Thymus (tissue), 11 donors: ENCODE measurements around the gene VPS8. TPM values are rescaled to one million over a fixed set of nuclear protein-coding genes. Genes with fewer than 3 reads are reported as not detected.
"Not testable (repeated sequence)": the region's sequence is repeated elsewhere in the genome, so short reads cannot be mapped to it uniquely, and the experiment has no call there.

Experiments used
- DNase-seq, 9 donors: peaks; one replicate each; pipeline ENCODE4 v3.0.0-alpha.2; 2013; ENCODE audit warnings: low spot score in 9 of 9, low read depth in 6 of 9, missing footprints in 1 of 9
- H3K27ac ChIP-seq, 2 donors: one replicate each; pipeline ENCODE4 v1.5.1; 2013; ENCODE audit warnings: control low read depth in 1 of 2, low read depth in 1 of 2, low read length in 1 of 2, mild to moderate bottlenecking in 1 of 2, moderate library complexity in 1 of 2
- H3K27me3 ChIP-seq, 2 donors: one replicate each; pipeline ENCODE4 v1.5.1; 2013; ENCODE audit warnings: low read length in 1 of 2; ENCODE audit not compliant: control insufficient read depth in 2 of 2, insufficient read depth in 1 of 2
- H3K36me3 ChIP-seq, 2 donors: one replicate each; pipeline ENCODE4 v1.5.1; 2013; ENCODE audit warnings: low read length in 1 of 2, mild to moderate bottlenecking in 1 of 2, moderate library complexity in 1 of 2; ENCODE audit not compliant: control insufficient read depth in 2 of 2, insufficient read depth in 2 of 2
- H3K4me1 ChIP-seq, 2 donors: one replicate each; pipeline ENCODE4 v1.5.1; 2013; ENCODE audit warnings: low read length in 2 of 2; ENCODE audit not compliant: control insufficient read depth in 2 of 2, insufficient read depth in 2 of 2
- H3K4me3 ChIP-seq, 2 donors: one replicate each; pipeline ENCODE4 v1.5.1; 2013; ENCODE audit warnings: low read length in 2 of 2, control low read depth in 1 of 2, mild to moderate bottlenecking in 1 of 2
- H3K9me3 ChIP-seq, 2 donors: one replicate each; pipeline ENCODE4 v1.5.1; 2013; ENCODE audit warnings: low read length in 1 of 2, mild to moderate bottlenecking in 1 of 2; ENCODE audit not compliant: control insufficient read depth in 2 of 2, insufficient read depth in 1 of 2
- WGBS: extraction: QIAGEN DNeasy Blood & Tissue Kit; methylation state at CpG from one replicate; pipeline ENCODE4 v1.1.7; 2013; 5-methylcytosine and 5-hydroxymethylcytosine counted together
- polyA plus RNA-seq: library from polyadenylated mRNA; stranded (reverse); fragments of 200-250 nt; gene quantifications from one replicate; pipeline ENCODE4 v1.2.3, GENCODE V29; 2013
- total RNA-seq: library from RNA; stranded (reverse); fragments of 120-200 nt; gene quantifications from one replicate; pipeline ENCODE4 v1.2.4, GENCODE V29; 2013
- donor health status: healthy.

The VPS8 gene
- total and polyA plus RNA-seq, 2 donors: 20.1 to 36.1 TPM

DNA sequence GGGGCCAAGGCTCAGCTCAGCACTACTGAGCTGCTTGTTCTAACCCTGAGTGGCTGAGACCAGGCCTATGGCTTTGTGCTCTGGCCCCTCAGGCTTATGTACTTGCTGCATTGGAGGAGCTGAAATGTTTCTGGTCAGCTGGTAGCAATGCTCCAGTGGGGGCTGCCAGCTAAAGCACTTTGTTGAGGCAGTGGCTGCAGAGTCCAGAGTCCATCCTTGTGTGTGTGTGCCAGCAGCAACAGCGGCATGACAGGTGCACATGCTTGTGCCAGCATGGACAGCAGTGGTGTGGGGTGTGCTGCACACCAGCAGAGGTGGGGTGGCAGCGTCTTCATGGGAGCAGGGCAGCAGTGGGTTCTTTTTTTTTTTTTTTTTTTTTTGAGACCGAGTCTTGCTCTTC is 169.1 kb downstream of the VPS8 start:
- WGBS: 99% methylated on average over 3 of the region's 3 CpGs
- Histone ChIP-seq H3K9me3 (no peaks in the 10 kb centered on the region), H3K36me3 (peaks cover 0 to 7% of the 10 kb centered on the region in 2 donors), H3K27me3 (no peaks in the 10 kb centered on the region), H3K27ac (no peak overlapping the region), H3K4me1 (no peaks in the 10 kb centered on the region), H3K4me3 (no peak overlapping the region)
- no peak for DNase-seq

DNA sequence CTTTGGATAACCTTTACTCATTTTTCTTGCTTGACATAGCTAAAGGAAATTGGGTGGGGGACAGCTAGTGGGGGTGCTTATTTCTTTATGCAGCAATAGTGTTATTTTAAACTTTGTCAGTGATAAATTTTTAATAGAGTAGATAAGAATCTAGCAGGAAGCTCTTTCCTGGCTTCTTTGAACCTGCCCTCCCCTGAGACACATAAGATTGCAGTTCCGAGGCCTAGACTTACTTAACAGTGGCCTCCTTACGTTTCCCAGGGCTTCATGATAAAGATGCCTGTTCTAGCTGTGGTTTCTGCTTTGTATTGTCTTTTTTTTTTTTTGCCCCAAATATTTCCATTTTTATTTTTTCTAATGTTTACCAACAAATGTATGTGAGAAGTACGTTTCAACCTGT is 170.1 kb downstream of the VPS8 start:
- no peaks in the 10 kb centered on the region for H3K9me3 ChIP-seq
- no peaks in the 10 kb centered on the region for H3K27me3 ChIP-seq
- H3K27ac ChIP-seq: no peak overlapping the region
- whole genome bisulfite sequencing: 58% methylated on average over 3 of the region's 3 CpGs
- no peaks in the 10 kb centered on the region for H3K4me1 ChIP-seq
- DNase-seq: no peak
- peaks cover 0 to 12% of the 10 kb centered on the region in 2 donors for H3K36me3 ChIP-seq
- H3K4me3 ChIP-seq: no peak overlapping the region

DNA sequence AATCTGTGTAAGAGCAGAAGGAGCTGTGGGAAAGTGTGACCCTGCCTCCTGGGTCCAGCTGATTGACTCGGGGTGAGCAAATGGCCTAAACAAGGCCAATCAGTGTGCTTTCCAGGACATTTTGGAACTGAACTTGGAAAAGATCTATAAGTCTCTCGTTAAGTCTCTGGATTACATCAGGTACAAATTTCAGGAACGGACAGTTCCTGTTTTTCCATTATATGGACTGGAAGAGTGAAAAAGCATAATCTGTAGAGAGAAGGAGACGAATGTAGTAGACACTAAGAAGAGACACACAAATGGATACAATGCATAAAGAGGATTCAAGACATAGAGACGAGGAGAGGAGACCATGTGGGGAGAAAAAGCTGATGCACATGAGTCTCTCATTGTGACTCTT is 173.6 kb downstream of the VPS8 start:
- Histone ChIP-seq H3K36me3 (peaks cover 0 to 12% of the 10 kb centered on the region in 2 donors), H3K9me3 (no peaks in the 10 kb centered on the region), H3K27ac (no peak overlapping the region), H3K4me1 (no peaks in the 10 kb centered on the region), H3K4me3 (no peak overlapping the region), H3K27me3 (no peaks in the 10 kb centered on the region)
- WGBS: 96% methylated on average over 5 of the region's 5 CpGs
- DNase-seq: no peak

DNA sequence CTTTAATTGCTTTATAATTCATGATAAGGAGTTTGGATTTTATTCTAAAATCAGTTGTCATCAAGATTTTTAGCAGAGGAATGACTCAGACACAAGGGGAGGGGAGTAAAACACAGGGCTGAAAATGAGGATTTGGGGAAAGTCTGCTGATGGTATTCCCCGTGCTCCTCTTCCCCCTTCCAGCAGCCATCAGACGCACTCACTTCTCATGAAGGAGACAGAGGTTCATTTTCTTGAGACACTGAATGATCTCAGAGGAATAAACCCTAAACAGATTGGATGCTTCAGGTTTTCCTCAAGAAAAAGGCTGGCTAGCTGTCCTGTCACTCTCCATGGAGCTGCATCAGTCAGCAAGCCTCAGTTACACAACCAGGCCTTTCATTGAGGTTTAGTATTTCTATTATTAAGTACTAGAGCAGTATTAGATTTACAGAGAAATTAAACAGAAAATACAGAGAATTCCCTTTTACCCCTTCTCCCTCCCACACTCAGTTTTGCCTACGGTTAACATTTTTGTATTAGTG is 174.5 kb downstream of the VPS8 start:
- Histone ChIP-seq H3K9me3 (no peaks in the 10 kb centered on the region), H3K36me3 (peaks cover 0 to 12% of the 10 kb centered on the region in 2 donors), H3K27ac (no peak overlapping the region), H3K4me1 (no peaks in the 10 kb centered on the region), H3K27me3 (no peaks in the 10 kb centered on the region), H3K4me3 (no peak overlapping the region)
- no peak for DNase-seq
- 96% methylated on average over 3 of the region's 3 CpGs for WGBS

DNA sequence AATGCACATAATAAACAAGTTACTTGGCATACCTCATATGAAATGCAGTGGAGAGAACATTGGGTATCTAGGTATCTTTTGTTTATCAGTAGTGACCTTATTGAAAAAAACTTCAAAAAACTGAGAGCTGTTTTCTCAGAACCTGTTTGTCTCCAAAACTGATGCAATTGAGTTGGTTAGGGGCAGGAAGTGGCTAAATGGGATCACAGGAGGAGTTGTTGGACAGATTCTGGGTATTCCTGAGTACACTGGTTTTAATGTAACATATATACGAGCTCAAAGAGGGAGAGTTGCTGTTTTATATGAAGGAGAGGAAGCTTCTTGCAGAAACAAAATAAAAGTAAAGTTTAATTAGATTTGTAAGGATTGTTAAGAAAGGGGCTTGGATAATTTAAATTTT is 181.4 kb downstream of the VPS8 start:
- WGBS: 98% methylated on average over 1 of the region's 1 CpG
- Histone ChIP-seq H3K9me3 (no peaks in the 10 kb centered on the region), H3K27me3 (no peaks in the 10 kb centered on the region), H3K4me3 (no peak overlapping the region), H3K36me3 (peaks cover 14 to 16% of the 10 kb centered on the region in 2 donors), H3K27ac (no peak overlapping the region), H3K4me1 (no peaks in the 10 kb centered on the region)
- DNase-seq: no peak

DNA sequence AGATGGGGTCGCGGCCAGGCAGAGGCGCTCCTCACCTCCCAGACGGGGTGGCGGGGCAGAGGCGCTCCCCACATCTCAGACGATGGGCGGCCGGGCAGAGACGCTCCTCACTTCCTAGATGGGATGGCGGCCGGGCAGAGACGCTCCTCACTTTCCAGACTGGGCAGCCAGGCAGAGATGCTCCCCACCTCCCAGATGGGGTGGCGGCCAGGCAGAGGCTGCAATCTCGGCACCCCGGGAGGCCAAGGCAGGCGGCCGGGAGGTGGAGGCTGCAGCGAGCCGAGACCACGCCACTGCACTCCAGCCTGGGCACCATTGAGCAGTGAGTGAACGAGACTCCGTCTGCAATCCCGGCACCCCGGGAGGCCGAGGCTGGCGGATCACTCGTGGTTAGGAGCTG is 191.9 kb downstream of the VPS8 start:
- not testable (repeated sequence) for DNase-seq

DNA sequence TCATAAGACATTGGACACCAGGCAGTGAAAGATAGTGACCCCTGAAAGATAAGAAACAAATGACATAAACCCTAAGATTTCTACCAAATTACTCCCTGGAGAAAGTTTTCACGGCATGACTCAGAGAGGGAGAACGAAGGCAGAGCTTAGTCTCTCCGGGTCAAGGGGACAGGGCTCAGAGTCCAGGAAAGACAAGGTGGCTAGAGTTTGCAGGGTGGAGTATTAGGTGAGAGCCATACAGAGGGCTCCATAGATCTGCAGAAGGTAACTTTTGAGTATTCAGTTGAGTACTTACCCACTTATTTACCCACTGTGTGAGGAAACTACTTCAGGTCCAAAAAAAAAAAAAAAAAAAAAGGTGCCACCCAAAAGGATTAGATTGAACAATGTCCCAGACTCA is 197.7 kb downstream of the VPS8 start:
- H3K4me3 ChIP-seq: no peak overlapping the region
- no peak for DNase-seq
- H3K27ac ChIP-seq: no peak overlapping the region
- H3K9me3 ChIP-seq: no peaks in the 10 kb centered on the region
- no peaks in the 10 kb centered on the region for H3K4me1 ChIP-seq
- over 99% methylated on average over 3 of the region's 3 CpGs for WGBS
- H3K36me3 ChIP-seq: no peaks in the 10 kb centered on the region
- H3K27me3 ChIP-seq: no peaks in the 10 kb centered on the region

More for the DNA sequence above, 191.9 kb downstream of the VPS8 start:
- H3K9me3 ChIP-seq, H3K4me3 ChIP-seq, H3K27me3 ChIP-seq, H3K4me1 ChIP-seq, H3K27ac ChIP-seq: not testable (repeated sequence)
- 97% methylated on average over 26 of the region's 28 CpGs for WGBS
- H3K36me3 ChIP-seq: peaks cover 6 to 13% of the 10 kb centered on the region in 2 donors

DNA sequence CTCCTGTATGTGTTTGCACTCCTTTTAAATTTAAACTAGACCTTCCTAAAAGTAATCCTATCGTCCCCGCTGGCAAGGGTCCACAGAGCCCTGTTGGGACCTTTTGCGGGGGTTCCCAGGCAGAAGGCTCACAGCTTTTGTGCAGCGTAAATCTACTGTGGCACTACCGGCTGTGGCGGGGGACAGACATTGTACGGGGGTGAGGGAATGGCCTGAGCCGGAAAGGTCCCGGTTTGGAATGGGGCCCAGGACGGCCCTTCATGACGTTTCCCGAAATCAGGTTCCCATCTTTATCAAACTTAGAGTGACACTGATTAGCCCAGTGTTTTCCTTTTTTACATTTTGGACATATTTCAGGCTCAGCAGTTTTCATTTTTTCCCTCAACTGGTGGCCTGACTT is 205.6 kb downstream of the VPS8 start:
- not testable (repeated sequence) for H3K4me1 ChIP-seq, H3K4me3 ChIP-seq, H3K36me3 ChIP-seq, H3K27ac ChIP-seq, H3K9me3 ChIP-seq, H3K27me3 ChIP-seq, DNase-seq
- 97% methylated on average over 12 of the region's 12 CpGs for WGBS

DNA sequence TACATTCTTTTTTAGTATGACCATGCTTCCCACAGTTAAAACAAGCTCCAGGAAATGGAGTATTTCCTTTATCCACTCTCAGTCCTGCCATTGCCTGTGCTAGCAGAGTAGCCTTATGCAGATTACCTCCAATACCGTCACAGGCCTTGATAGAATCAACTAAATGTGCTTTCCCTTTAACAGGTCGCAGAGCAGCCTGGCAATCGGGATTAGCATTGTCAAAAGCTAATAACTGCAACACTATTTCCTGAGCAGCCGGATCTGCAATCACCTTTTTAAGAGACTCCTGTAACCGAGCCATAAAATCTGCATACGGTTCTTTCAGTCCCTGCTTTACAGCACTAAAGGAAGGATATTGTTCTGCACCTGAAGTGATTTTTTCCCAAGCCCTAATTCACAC is 206.0 kb downstream of the VPS8 start:
- not testable (repeated sequence) for H3K4me3 ChIP-seq, H3K4me1 ChIP-seq, DNase-seq, H3K9me3 ChIP-seq, H3K36me3 ChIP-seq, H3K27me3 ChIP-seq, H3K27ac ChIP-seq
- WGBS: 97% methylated on average over 6 of the region's 6 CpGs

DNA sequence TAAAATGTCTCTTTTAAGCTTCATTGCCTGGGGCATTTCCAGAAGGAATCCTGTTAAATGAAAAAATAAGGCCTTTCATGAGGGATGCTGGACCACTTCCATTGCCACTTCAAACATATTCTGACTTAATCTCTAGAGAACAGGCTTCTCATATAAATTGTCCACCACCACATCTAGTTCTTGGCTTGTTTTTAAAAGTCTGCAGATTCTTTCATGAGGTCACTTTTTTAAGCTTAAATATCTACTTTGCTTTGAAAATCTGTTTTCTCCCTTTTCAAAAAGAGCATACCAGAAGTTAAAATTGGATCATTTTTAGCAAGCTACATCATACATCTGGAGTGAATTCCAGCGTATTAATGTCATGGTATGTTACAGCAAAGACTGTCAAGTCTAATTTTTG is 209.3 kb downstream of the VPS8 start:
- Histone ChIP-seq H3K27me3 (no peaks in the 10 kb centered on the region), H3K9me3 (peaks cover 0 to 4% of the 10 kb centered on the region in 2 donors), H3K36me3 (no peaks in the 10 kb centered on the region), H3K4me1 (no peaks in the 10 kb centered on the region), H3K27ac (no peak overlapping the region), H3K4me3 (no peak overlapping the region)
- DNase-seq: no peak
- WGBS: 95% methylated on average over 1 of the region's 1 CpG
